Measurements from ENCODE around the gene KRIT1.

KRIT1 gene

DNA sequence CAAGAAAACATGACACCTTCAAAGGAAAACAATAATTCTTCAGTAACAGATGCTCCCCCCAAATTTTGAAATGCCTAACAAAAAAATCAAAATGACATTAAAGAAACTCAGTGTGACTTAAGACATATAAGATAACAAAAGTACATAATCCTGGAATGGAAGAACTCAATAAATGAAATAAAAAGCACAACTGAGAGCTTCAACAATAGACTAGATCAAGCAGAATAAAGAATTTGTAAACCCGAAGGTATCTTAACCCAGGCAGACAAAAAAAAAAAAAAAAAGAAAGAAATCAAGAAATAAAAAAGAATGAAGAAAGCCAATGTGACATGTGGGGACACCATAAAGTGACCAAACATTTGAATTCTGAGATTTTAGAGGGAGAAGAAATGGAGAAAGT lies 39.0 kb downstream of the KRIT1 start:
- TF ChIP-seq GATA2 (IDR thresholded peaks at IDR 0.05; ENCODE audit: low read depth, low read length) (no peak), GATA3 (IDR thresholded peaks at IDR 0.05; ENCODE audit: low read depth, low read length) (no peak)

GRCh38 chr7:92205987-92206386 lies 39.7 kb downstream of the KRIT1 start:
- TF ChIP-seq GATA2 (IDR thresholded peaks at IDR 0.05; ENCODE audit: low read depth, low read length) (no peak), GATA3 (IDR thresholded peaks at IDR 0.05; ENCODE audit: low read depth, low read length) (no peak)

DNA sequence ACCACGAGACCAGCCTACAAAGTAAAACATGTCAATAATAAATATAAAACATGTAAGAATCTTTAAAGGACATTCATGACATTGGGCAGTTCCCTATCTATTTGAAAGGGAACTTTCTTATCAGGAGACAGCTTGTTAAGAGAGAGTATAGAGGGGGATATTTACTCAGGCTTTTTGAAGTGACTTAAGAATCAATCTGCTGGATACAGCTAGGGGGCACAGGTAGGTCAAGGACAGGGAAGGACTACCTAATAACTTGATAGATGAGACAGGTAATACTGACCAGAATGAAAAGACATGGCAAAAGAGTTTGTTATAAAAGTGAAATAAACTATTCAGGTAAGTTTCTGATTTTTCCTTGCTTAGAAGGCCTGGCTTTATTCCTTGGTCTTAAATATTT lies 44.9 kb downstream of the KRIT1 start:
- TF ChIP-seq GATA2 (IDR thresholded peaks at IDR 0.05; ENCODE audit: low read depth, low read length) (no peak), GATA3 (IDR thresholded peaks at IDR 0.05; ENCODE audit: low read depth, low read length) (no peak)

DNA sequence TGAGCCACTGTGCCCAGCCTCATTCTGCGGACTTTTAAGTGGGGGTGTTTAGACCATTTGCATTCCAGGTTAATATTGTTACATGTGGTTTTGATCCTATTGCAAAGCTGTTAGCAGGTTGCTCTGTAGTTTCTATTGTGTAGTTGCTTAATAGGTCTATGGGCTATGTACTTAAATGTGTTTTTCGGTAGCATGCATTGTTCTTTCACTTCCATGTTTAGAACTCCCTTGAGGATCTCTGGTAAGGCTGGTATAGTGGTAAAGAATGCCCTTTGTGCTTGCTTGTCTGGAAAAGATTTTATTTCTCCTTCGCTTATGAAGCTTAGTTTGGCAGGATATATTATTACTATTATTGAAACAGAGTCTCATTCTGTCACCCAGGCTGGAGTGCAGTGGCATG lies 53.4 kb downstream of the KRIT1 start:
- TF ChIP-seq GATA3 (IDR thresholded peaks at IDR 0.05; ENCODE audit: low read depth, low read length) (no peak), GATA2 (IDR thresholded peaks at IDR 0.05; ENCODE audit: low read depth, low read length) (no peak)

GRCh38 chr7:92178928-92179924 lies 66.5 kb downstream of the KRIT1 start, which contains the start of gene LRRD1:
TSS of gene LRRD1 (minus strand) at chr7:92179142. CDS start at chr7:92165202, 13,940 bp downstream.
- no peak; the same call in 1 of the 2 replicates for TF ChIP-seq GATA2 (IDR thresholded peaks at IDR 0.05; ENCODE audit: low read depth, low read length)
- TF ChIP-seq GATA3 (IDR thresholded peaks at IDR 0.05; ENCODE audit: low read depth, low read length), result no peak

DNA sequence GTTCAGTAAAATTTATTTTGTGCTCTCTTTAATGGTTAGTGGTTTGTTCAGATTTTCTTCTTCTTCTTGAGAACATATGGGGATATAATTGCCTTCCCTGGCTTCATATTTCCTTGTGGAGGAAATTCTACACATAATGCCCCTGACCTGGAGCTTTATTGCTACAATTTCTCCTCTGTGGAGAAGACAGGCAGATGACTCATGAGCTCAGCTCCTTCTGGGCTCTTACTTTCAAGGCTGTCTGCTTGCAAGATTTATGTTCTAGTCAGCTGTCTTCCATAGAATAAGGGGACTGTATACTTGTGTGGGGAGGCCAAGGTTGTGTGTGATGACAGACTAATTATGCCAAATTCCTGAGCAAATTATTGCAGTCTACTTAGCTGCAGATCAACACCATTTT lies 68.4 kb downstream of the KRIT1 start:
- TF ChIP-seq GATA2 (IDR thresholded peaks at IDR 0.05; ENCODE audit: low read depth, low read length), result no peak
- no peak for TF ChIP-seq GATA3 (IDR thresholded peaks at IDR 0.05; ENCODE audit: low read depth, low read length)

DNA sequence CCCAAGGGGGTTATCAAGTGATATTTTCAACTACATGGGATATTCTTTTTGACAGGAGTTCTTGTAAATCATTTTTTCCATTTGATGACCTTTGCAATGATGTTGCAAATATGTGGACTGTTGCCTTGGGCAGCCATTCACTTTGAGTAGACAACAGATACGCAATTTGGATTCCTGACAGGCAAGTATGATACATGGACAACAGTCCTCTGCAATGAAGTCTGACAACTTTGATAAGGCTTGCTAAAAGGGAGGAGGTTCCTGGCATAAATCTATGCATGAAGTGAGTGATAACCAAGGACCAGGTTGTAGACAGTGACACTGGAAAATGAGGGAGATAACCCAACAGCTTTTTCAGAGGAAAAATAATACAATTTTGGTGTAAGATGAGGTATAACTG lies 84.4 kb downstream of the KRIT1 start:
- TF ChIP-seq GATA2 (IDR thresholded peaks at IDR 0.05; ENCODE audit: low read depth, low read length) (no peak), GATA3 (IDR thresholded peaks at IDR 0.05; ENCODE audit: low read depth, low read length) (no peak)

GRCh38 chr7:92158660-92159575 lies 86.8 kb downstream of the KRIT1 start:
- TF ChIP-seq GATA2 (IDR thresholded peaks at IDR 0.05; ENCODE audit: low read depth, low read length) (no peak), GATA3 (IDR thresholded peaks at IDR 0.05; ENCODE audit: low read depth, low read length) (no peak)

GRCh38 chr7:92156990-92157389 lies 88.7 kb downstream of the KRIT1 start:
- TF ChIP-seq GATA3 (IDR thresholded peaks at IDR 0.05; ENCODE audit: low read depth, low read length) (no peak), GATA2 (IDR thresholded peaks at IDR 0.05; ENCODE audit: low read depth, low read length) (no peak)

GRCh38 chr7:92155108-92155739 lies 90.5 kb downstream of the KRIT1 start:
- no peak for TF ChIP-seq GATA3 (IDR thresholded peaks at IDR 0.05; ENCODE audit: low read depth, low read length)
- TF ChIP-seq GATA2 (IDR thresholded peaks at IDR 0.05; ENCODE audit: low read depth, low read length), result no peak

- TF ChIP-seq GATA3 (IDR thresholded peaks at IDR 0.05; ENCODE audit: low read depth, low read length) (no peak), GATA2 (IDR thresholded peaks at IDR 0.05; ENCODE audit: low read depth, low read length) (no peak)
These were observed 95.2 kb downstream of the KRIT1 start for GRCh38 chr7:92150450-92151017.

DNA sequence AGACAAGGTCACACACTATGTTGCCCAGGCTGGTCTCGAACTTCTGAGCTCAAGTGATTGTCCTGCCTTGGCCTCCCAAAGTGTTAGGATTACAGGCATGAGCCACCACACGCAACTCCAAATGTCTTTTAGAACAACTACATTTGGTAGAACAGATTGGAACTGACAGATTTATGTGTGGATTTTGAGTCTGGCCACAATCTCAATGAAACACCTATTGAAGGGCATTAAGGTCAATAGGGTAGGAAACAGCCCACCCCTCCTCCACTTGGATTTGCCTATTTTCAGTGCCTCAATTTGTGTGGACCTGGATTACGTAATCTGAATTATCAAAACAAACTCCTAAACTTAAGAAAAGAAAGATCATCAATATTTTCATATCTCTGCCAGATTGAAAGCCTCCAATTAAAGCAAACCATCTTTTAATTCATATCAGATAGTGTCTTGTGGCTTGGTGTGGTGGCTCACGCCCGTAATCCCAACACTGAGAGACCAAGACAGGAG lies 95.9 kb downstream of the KRIT1 start:
- TF ChIP-seq GATA2 (IDR thresholded peaks at IDR 0.05; ENCODE audit: low read depth, low read length) (no peak), GATA3 (IDR thresholded peaks at IDR 0.05; ENCODE audit: low read depth, low read length) (no peak)
